ENCODE results near the gene FAM78A.

The FAM78A gene

GRCh38 chr9:131302244-131303075 is 26.1 kb upstream of the FAM78A start:
- DNase-seq (ENCODE audit: low spot score) = no peak

GRCh38 chr9:131300444-131300843 is 24.1 kb upstream of the FAM78A start:
- DNase-seq (ENCODE audit: low spot score) = no peak

GRCh38 chr9:131299961-131300347 is 23.6 kb upstream of the FAM78A start:
- no peak for DNase-seq (ENCODE audit: low spot score)

- no peak for DNase-seq (ENCODE audit: low spot score)
Measured at GRCh38 chr9:131299346-131299960, 23.1 kb upstream of the FAM78A start.

GRCh38 chr9:131298816-131299215 is 22.5 kb upstream of the FAM78A start:
- DNase-seq (ENCODE audit: low spot score) = no peak

- DNase-seq (ENCODE audit: low spot score) = no peak
Measured at GRCh38 chr9:131298341-131298740, 22.0 kb upstream of the FAM78A start.

GRCh38 chr9:131297903-131298302 is 21.6 kb upstream of the FAM78A start:
- DNase-seq (ENCODE audit: low spot score) = no peak

- no peak for DNase-seq (ENCODE audit: low spot score)
Measured at GRCh38 chr9:131296906-131297500, 20.7 kb upstream of the FAM78A start.

- DNase-seq (ENCODE audit: low spot score) = no peak
Measured at GRCh38 chr9:131296460-131296859, 20.1 kb upstream of the FAM78A start.

- no peak for DNase-seq (ENCODE audit: low spot score)
Measured at GRCh38 chr9:131292937-131293336, 16.6 kb upstream of the FAM78A start.

GRCh38 chr9:131291795-131292315 is 15.5 kb upstream of the FAM78A start:
- no peak for DNase-seq (ENCODE audit: low spot score)

GRCh38 chr9:131290767-131291370 is 14.6 kb upstream of the FAM78A start:
- DNase-seq (ENCODE audit: low spot score) = no peak

- DNase-seq (ENCODE audit: low spot score) = peak; percentile 41
Measured at GRCh38 chr9:131290036-131290766, 13.9 kb upstream of the FAM78A start.

- peak; percentile 94 for DNase-seq (ENCODE audit: low spot score)
Measured at GRCh38 chr9:131289301-131290035, 13.2 kb upstream of the FAM78A start, which contains the start of gene PLPP7. PLPP7 (plus strand) TSS chr9:131289723; CDS start chr9:131289998, 275 bp downstream.

GRCh38 chr9:131288217-131288616 is 11.9 kb upstream of the FAM78A start:
- no peak for DNase-seq (ENCODE audit: low spot score)

GRCh38 chr9:131287359-131287758 is 11.0 kb upstream of the FAM78A start:
- no peak for DNase-seq (ENCODE audit: low spot score)

GRCh38 chr9:131284856-131285255 is 8.5 kb upstream of the FAM78A start:
- no peak for DNase-seq (ENCODE audit: low spot score)

GRCh38 chr9:131282688-131283422 is 6.5 kb upstream of the FAM78A start:
- no peak for DNase-seq (ENCODE audit: low spot score)

GRCh38 chr9:131282175-131282574 is 5.9 kb upstream of the FAM78A start:
- no peak for DNase-seq (ENCODE audit: low spot score)
